ENCODE measurements around the gene RHBDL2. TPM values are rescaled to one million over a fixed set of nuclear protein-coding genes. Genes with fewer than 3 reads are reported as not detected.

Gene RHBDL2
- total and polyA plus RNA-seq, 2 donors (not counting 1 experiment from before 2014, with no cell fraction given): not detected

DNA sequence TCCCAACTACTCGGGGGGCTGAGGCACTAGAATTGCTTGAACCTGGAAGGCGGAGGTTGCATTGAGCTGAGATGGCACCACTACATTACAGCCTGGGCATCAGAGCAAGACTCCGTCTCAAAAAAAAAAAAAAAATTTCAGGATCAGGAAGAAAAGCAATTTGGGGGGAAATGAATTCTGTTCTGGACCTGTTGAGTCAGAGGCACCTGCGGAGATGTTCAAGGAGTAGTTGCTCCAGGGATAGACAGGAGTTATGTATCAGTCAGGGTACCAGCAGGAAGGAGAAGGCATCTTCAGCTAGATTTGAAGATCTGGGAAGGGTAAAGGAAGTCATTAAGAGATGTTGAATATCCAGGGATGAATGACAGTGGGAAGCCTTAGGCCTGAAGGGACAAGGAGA is 2.9 kb upstream of the RHBDL2 start:
- ATAC-seq (ENCODE audit: low read depth) (no peak), DNase-seq (no peak)
- Histone ChIP-seq H3K27ac (ENCODE audit: low read length in 2 of 2) (no peak overlapping the region), H4K20me1 (ENCODE audit: control insufficient read depth, insufficient read depth, low read length, poor library complexity, severe bottlenecking) (no peaks in the 10 kb centered on the region), H3K36me3 (replicated peaks in 1 of 2; ENCODE audit: control extremely low read depth in 1 of 2, control insufficient read depth in 1 of 2, extremely low read depth in 1 of 2, insufficient read depth in 2 of 2, low read length in 1 of 2) (no peaks in the 10 kb centered on the region), H3K4me3 (ENCODE audit: control extremely low read depth in 1 of 5, extremely low read depth in 1 of 5, insufficient read depth in 1 of 5, low read depth in 2 of 5, low read length in 4 of 5) (no peak overlapping the region), H3K9ac (ENCODE audit: low read length) (no peak overlapping the region), H3K27me3 (replicated peaks in 1 of 4; ENCODE audit: control extremely low read depth in 1 of 4, control insufficient read depth in 3 of 4, insufficient read depth in 4 of 4, low read length in 3 of 4) (peaks cover 0 to 6% (median 0%) of the 10 kb centered on the region in 4 experiments), H3K9me3 (ENCODE audit: control extremely low read depth in 1 of 3, control insufficient read depth in 2 of 3, insufficient read depth in 1 of 3, low read length in 2 of 3) (peaks cover 0 to 5% (median 0%) of the 10 kb centered on the region in 3 donors), H3K79me2 (ENCODE audit: control insufficient read depth, insufficient read depth, low read length) (no peaks in the 10 kb centered on the region), H2AFZ (ENCODE audit: insufficient read depth, low read depth, low read length, poor library complexity, severe bottlenecking) (no peak overlapping the region), H3K4me2 (replicated peaks; ENCODE audit: low read depth, low read length, poor library complexity, severe bottlenecking) (no peak overlapping the region), H3K4me1 (ENCODE audit: control insufficient read depth in 2 of 2, insufficient read depth in 2 of 2, low read length in 2 of 2) (no peaks in the 10 kb centered on the region)
- ChIA-PET CTCF (no interaction called here), POLR2A (no interaction called here)
- Mint-ChIP-seq H3K4me1 (no peaks in the 10 kb centered on the region), H3K27me3 (peaks cover 26% of the 10 kb centered on the region), H3K27ac (no peak overlapping the region), H3K4me3 (no peak overlapping the region), H3K9me3 (ENCODE audit: insufficient read depth) (no peaks in the 10 kb centered on the region)
- no peak for TF ChIP-seq EZH2 (IDR thresholded peaks at IDR 0.05; ENCODE audit: borderline replicate concordance, insufficient read depth, low read depth, low read length, poor library complexity, severe bottlenecking)
- TF ChIP-seq, protein P1, sequence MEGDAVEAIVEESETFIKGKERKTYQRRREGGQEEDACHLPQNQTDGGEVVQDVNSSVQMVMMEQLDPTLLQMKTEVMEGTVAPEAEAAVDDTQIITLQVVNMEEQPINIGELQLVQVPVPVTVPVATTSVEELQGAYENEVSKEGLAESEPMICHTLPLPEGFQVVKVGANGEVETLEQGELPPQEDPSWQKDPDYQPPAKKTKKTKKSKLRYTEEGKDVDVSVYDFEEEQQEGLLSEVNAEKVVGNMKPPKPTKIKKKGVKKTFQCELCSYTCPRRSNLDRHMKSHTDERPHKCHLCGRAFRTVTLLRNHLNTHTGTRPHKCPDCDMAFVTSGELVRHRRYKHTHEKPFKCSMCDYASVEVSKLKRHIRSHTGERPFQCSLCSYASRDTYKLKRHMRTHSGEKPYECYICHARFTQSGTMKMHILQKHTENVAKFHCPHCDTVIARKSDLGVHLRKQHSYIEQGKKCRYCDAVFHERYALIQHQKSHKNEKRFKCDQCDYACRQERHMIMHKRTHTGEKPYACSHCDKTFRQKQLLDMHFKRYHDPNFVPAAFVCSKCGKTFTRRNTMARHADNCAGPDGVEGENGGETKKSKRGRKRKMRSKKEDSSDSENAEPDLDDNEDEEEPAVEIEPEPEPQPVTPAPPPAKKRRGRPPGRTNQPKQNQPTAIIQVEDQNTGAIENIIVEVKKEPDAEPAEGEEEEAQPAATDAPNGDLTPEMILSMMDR (IDR thresholded peaks at IDR 0.05): no peak
- intact Hi-C loops (cut with micrococcal nuclease): no loop called here
- 100% methylated on average over 3 of the region's 4 CpGs for WGBS (ENCODE audit: insufficient coverage)

DNA sequence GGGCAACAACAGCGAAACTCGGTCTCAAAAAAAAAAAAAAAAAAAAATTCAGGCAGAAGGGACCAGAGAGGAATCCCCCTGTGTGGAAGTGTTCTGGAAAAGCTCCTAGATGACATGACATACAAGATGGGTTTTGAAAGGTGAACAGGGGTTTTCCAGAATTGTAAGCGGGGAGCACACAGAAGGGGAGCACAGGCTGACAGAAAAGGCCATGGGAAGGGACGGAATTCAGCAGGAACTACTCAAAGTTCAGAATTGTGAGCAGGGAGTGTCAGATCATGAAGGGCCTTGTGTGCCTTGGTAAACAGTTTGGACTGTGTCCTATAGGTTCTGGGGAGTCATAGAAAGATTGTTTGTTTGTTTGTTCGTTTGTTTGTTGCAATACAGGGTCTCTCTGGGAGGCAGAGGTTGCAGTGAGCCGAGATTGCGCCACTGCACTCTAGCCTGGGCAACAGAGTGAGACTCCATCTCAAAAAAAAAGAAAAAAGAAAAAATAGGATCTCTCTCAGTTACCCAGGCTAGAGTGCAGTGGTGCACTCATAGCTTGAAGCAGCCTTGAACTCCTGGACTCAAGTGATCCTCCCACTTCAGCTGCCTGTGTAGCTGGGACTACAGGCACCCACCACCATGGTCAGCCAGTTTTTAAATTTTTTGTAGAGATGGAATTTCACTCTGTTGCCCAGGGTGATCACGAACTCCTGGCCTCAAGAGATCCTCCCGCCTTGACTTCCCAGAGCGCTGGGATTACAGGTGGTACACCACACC is 1.2 kb upstream of the RHBDL2 start:
- H3K27ac ChIP-seq (ENCODE audit: low read length in 2 of 2): no peak overlapping the region
- H3K4me2 ChIP-seq (replicated peaks; ENCODE audit: low read depth, low read length, poor library complexity, severe bottlenecking): no peak overlapping the region
- H3K79me2 ChIP-seq (ENCODE audit: control insufficient read depth, insufficient read depth, low read length): no peaks in the 10 kb centered on the region
- 91% methylated on average over 7 of the region's 10 CpGs for WGBS (ENCODE audit: insufficient coverage)
- no peaks in the 10 kb centered on the region for H3K4me1 ChIP-seq (ENCODE audit: control insufficient read depth in 2 of 2, insufficient read depth in 2 of 2, low read length in 2 of 2)
- peaks cover 0 to 4% (median 0%) of the 10 kb centered on the region in 3 donors for H3K9me3 ChIP-seq (ENCODE audit: control extremely low read depth in 1 of 3, control insufficient read depth in 2 of 3, insufficient read depth in 1 of 3, low read length in 2 of 3)
- Mint-ChIP-seq H3K27ac (no peak overlapping the region), H3K4me3 (no peak overlapping the region), H3K9me3 (ENCODE audit: insufficient read depth) (no peaks in the 10 kb centered on the region), H3K4me1 (no peaks in the 10 kb centered on the region), H3K27me3 (peaks cover 21% of the 10 kb centered on the region)
- ATAC-seq (ENCODE audit: low read depth) (no peak), DNase-seq (no peak)
- POLR2A ChIA-PET: no interaction called here
- CTCF ChIA-PET: interaction anchor here (1.1 kb wide), 1 partner anchor 124 kb away, joined by 3 read pairs; no protein-coding TSS in a partner anchor
- no peak overlapping the region for H3K9ac ChIP-seq (ENCODE audit: low read length)
- intact Hi-C loops (cut with micrococcal nuclease): no loop called here
- H4K20me1 ChIP-seq (ENCODE audit: control insufficient read depth, insufficient read depth, low read length, poor library complexity, severe bottlenecking): no peaks in the 10 kb centered on the region
- H3K27me3 ChIP-seq (replicated peaks in 1 of 4; ENCODE audit: control extremely low read depth in 1 of 4, control insufficient read depth in 3 of 4, insufficient read depth in 4 of 4, low read length in 3 of 4): peaks cover 0 to 6% (median 0%) of the 10 kb centered on the region in 4 experiments
- H2AFZ ChIP-seq (ENCODE audit: insufficient read depth, low read depth, low read length, poor library complexity, severe bottlenecking): no peak overlapping the region
- TF ChIP-seq, protein P1 (IDR thresholded peaks at IDR 0.05): no peak
- no peak for TF ChIP-seq EZH2 (IDR thresholded peaks at IDR 0.05; ENCODE audit: borderline replicate concordance, insufficient read depth, low read depth, low read length, poor library complexity, severe bottlenecking)
- H3K36me3 ChIP-seq (replicated peaks in 1 of 2; ENCODE audit: control extremely low read depth in 1 of 2, control insufficient read depth in 1 of 2, extremely low read depth in 1 of 2, insufficient read depth in 2 of 2, low read length in 1 of 2): no peaks in the 10 kb centered on the region
- no peak overlapping the region for H3K4me3 ChIP-seq (ENCODE audit: control extremely low read depth in 1 of 5, extremely low read depth in 1 of 5, insufficient read depth in 1 of 5, low read depth in 2 of 5, low read length in 4 of 5)

All from B cell (primary cell).